GM21576 (cell line): ENCODE measurements around the gene NFKBIB.
"Not testable (repeated sequence)": the region's sequence is repeated elsewhere in the genome, so short reads cannot be mapped to it uniquely, and the experiment has no call there.

Experiments used
- ATAC-seq: cut with Tn5 transposase; IDR thresholded peaks from one replicate; pipeline ENCODE4 v1.9.1; 2021; ENCODE audit warnings: mild to moderate bottlenecking, moderate library complexity; ENCODE audit not compliant: unreplicated experiment

NFKBIB gene

GRCh38 chr19:38922482-38922881 lies 22.7 kb downstream of the NFKBIB start:
- ATAC-seq, result no peak

DNA sequence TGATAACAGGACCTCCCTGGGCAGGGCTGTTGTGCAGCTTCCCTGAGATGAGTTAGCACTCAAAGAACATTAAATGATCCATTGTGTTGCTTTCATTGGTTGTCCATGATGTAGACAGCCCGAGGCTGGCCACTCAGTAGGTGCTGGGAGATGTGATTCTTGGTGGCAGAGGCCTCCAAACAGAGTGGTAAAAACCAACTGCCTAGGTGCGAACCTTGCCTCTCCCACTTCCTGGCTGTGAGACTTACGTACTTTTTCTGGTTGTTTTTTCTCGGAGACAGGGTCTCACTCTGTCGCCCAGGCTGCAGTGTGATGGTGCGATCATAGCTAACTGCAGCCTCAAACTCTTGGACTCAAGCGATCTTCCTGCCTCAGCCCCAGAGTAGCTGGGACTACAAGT lies 24.6 kb downstream of the NFKBIB start:
- no peak for ATAC-seq

- no peak for ATAC-seq
Measured at GRCh38 chr19:38928391-38929001, 28.7 kb downstream of the NFKBIB start.

DNA sequence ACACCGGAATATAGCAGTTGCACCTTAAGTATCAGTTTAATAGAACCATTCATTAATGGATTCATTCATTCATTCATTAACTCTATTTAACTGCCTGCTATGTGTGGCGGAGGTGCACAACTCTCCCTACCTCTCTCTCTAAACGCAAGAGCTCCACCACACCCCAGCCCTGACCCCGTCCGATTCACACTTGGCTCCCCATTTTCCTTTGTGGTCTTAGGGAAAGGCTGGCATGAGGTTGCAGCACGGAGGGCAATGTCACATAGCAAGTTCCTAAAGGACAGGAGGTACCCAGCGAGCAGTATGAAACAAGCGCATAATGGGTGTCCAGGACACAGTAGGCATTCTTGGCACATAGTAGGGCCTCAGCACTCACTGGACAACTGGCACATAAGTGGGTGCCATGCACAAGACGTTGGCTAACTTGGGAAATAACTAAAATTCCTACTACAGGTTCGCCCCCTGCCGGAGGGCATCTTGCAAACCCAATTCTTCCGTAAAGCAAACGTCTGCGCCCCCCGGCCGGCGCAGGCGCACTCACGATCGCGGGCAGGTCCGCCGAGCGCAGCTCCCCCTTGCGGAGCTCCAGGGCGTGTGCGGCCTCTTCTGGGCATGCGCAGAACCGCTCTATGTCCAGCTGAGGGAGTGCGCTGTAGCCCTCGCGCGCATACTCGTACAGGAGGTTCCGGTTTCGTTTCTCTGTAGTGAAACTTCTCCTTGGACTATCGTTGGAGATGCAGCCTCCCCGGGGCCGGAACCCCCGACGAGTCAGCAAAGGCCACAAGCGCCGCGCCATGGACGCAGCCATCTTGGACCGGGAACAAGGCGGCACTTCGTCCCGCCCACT lies 30.4 kb downstream of the NFKBIB start, which contains the start of gene SARS2:
Gene SARS2 (minus strand): TSS at position 835 of the 847 bp plus-strand sequence. CDS start 27 bp downstream, at position 808.
- peak; percentile 60 for ATAC-seq

DNA sequence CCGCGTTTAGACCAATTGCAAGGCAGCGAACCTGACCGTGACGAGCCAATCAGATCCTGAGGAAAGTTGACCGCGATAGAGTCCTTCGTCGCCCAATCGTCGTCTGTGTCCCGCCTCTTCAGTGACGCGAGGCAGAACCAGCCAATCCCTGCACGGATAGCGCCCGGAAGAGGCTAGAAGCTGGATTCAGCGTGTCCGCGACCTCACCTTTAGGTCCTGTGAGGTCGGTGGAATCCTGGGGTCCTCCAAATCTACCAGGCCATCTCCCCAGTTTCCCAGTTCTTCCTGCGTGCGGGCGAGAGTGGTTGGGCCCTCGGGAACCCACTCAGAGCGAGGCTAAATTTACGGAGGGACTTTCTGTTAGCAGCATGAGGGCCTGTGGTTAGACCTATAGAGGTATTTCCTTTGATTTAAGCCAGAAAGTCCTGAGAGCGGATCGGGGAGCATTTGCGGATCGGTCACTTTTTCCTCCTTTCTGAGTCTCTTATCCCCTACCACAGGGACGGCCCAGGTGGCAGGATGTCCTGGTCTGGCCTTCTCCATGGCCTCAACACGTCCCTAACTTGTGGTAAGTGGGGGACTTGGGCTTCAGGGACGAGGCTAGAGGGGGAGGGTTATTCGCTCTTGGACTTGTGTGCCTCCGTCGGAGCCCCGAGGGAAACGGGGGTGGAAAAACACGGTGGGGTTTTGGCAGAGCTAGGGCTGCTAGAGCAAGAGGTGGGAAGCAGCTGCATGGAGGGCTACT lies 31.2 kb downstream of the NFKBIB start, which contains the start of gene MRPS12:
Gene MRPS12 (plus strand): TSS at position 169 of the 745 bp plus-strand sequence. CDS start 351 bp downstream, at position 520.
- ATAC-seq, result peak; percentile 90

DNA sequence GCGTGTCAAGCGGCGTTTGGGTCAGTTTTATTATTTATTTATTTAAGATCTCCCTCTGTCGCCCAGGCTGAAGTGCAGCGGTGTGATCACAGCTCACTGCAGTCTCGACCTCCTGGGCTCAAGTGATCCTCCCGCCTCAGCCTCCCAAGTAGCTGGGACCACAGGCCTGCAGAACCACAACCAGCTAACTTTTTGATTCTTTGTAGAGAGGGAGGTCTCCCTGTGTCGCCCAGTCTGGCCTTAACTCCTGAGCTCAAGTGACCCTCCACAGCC lies 31.7 kb downstream of the NFKBIB start:
- no peak for ATAC-seq

DNA sequence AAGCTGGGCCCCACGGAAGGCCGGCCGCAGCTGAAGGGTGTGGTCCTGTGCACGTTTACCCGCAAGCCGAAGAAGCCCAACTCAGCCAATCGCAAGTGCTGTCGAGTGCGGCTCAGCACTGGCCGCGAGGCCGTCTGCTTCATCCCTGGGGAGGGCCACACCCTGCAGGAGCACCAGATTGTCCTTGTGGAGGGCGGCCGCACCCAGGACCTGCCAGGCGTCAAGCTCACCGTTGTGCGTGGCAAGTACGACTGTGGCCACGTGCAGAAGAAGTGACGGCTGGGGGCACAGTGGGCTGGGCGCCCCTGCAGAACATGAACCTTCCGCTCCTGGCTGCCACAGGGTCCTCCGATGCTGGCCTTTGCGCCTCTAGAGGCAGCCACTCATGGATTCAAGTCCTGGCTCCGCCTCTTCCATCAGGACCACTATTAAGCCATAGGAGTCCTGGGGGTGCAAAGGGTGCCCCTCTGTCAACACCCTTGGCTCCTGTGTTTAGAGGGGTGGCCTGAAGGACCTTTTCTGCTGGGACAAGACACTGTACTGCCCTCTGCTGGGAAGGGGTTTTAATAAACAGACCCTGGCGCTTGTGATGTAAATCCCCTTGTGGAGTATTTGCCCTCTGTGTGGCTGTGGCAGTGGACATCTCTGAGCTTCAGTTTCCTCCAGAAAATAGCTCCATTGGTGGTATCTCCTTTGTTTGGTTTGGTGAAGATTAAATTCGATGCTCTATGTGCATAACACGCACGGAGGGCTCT lies 32.8 kb downstream of the NFKBIB start:
- no peak for ATAC-seq

DNA sequence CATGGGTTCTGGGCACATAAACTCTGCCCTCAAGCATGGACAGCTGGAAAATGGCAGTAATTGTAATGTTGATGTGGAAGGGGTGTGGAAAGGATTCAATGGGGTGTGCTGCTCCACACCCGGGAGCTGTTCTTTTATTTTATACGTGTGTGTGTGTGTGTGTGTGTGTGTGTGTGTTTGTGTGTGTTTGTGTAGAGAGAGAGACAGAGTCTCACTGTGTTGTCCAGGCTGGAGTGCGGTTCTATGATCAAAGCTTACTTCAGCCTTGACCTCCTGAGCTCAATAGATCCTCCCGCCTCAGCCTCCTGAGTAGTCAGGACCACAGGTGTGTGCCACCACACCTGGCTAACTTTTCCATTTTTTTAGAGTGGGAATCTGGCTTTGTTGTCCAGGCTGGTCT lies 33.8 kb downstream of the NFKBIB start:
- ATAC-seq, result no peak

- no peak for ATAC-seq
Measured at GRCh38 chr19:38939957-38940356, 40.2 kb downstream of the NFKBIB start.

DNA sequence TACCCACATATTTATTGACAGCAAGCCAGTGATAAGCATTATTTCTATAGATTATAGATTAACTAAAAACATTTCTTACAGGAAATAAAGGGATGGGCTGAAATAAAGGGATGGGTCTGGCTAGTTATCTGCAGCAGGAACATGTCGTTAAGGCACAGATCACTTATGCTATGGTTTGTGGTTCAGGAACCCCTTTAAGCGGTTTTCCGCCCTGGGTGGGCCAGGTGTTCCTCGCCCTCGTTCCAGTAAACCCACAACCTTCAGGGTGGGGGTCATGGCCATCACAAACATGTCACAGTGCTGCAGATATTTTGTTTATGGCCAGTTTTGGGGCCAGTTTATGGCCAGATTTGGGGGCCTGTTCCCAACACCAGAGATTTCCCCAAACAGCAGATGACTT lies 41.7 kb downstream of the NFKBIB start:
- not testable (repeated sequence) for ATAC-seq

DNA sequence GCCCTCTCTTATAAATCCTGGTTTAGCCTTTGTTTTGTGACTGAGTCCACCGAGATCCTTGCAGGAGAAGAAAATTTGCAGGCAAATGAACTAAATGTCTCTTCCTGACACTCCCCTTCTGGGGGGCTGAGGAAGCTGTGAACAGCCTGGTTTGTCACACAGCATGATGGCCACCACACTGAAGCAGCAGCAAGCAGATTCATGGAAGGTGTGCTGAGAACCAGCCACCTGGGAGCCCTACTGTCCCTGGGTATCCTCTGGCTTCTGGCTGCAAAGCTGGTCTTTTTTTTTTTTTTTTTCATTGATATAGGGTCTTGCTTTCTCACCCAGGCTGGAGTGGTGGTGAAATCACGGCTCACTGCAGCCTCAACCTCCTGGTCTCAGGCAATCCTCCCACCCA lies 42.2 kb downstream of the NFKBIB start:
- ATAC-seq, result no peak

- ATAC-seq, result no peak
Measured at GRCh38 chr19:38942471-38943181, 42.9 kb downstream of the NFKBIB start.

DNA sequence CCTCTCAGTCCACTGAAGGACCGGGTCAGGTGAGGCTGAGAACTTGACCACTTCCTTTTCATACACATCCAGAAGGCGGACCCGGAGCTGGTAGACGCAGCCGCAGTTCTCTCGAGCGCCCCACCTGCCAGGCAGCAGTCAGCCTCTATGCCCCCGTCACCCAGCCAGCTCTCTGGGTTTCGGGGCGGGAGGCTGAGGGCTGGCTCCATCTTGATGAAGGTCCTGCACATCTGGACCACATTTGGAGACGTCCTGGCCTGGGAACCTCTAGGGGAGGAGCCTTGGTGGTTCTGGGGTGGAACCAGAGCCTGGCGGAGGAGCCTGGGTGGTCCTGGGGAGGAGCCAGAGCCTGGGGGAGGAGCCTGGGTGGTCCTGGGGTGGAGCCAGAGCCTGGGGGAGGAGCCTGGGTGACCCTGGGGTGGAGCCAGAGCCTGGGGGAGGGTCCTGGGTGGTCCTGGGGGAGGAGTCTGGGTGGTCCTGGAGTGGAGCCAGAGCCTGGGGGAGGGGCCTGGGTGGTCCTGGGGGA lies 45.3 kb downstream of the NFKBIB start:
- no peak for ATAC-seq

GRCh38 chr19:38945562-38946228 lies 45.9 kb downstream of the NFKBIB start:
- no peak for ATAC-seq

GRCh38 chr19:38946229-38947010 lies 46.7 kb downstream of the NFKBIB start:
- no peak for ATAC-seq

- ATAC-seq, result no peak
Measured at GRCh38 chr19:38949580-38950367, 50.0 kb downstream of the NFKBIB start.

DNA sequence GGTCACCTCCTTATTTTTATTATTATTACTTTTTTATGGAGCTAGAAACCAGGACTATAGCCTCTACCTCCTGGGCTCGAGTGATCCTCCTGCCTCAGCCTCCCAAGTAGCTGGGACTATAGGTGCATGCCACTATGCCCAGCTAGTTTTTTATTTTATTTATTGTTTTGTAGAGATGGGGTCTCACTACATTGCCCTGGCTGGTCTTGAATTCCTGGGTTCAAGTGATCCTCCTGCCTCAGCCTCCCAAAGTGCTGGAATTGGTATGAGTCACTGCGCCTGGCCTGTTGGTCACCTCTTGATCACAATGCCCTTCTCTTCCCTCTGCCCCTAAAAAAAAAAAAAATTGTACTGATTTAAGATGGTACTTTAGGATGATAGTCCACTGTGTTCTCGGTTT lies 51.4 kb downstream of the NFKBIB start:
- ATAC-seq, result no peak
